Measurements from ENCODE around the gene CCR5AS.

The CCR5AS gene

DNA sequence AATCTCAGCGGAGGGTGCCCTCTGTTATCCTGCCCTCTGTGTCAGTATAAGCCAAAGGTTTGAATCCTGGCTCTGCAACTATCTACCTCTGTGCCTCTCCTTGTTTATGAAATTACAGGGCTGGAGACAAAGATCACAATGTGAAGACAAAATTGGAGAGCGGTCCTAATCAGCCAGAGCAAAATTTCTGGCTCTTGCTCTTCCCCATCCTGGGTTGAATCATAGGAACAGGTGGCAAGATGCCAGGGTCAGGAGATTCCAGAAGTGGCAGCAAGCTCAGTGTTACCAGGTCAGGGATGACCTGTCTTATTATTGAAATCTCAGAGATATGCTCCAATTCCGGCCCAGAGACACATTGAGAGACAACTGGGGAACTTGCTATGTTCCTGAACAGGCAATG, 55.2 kb downstream of the CCR5AS start:
- no peak overlapping the region for H3K27ac Mint-ChIP-seq
- Histone ChIP-seq H3K36me3 (ENCODE audit: insufficient read depth) (no peaks in the 10 kb centered on the region), H3K27ac (ENCODE audit: low read depth) (no peak overlapping the region), H3K4me1 (ENCODE audit: insufficient read depth) (peaks cover 4% of the 10 kb centered on the region; the same call in 1 of the 2 replicates), H3K27me3 (ENCODE audit: insufficient read depth) (no peaks in the 10 kb centered on the region), H3K79me2 (replicated peaks; ENCODE audit: insufficient read depth) (no peaks in the 10 kb centered on the region), H3K4me3 (no peak overlapping the region), H2AFZ (no peak overlapping the region), H4K20me1 (replicated peaks; ENCODE audit: insufficient read depth) (no peaks in the 10 kb centered on the region), H3K4me2 (no peak overlapping the region), H3K9me2 (ENCODE audit: insufficient read depth) (peaks cover 6% of the 10 kb centered on the region; the same call in 1 of the 2 replicates), H3F3A (replicated peaks; ENCODE audit: low read depth) (no peaks in the 10 kb centered on the region)
- H3K27me3 Mint-ChIP-seq (ENCODE audit: insufficient read depth, low read depth, poor library complexity), result peaks cover 4% of the 10 kb centered on the region
- H3K4me3 Mint-ChIP-seq, result no peak overlapping the region
- H3K4me1 Mint-ChIP-seq, result peaks cover 6% of the 10 kb centered on the region; the same call in 2 of the 3 replicates
- peaks cover 17% of the 10 kb centered on the region; the same call in 2 of the 3 replicates for H3K9me3 Mint-ChIP-seq
- TF ChIP-seq CREB1 (CRISPR knock-in tag; IDR thresholded peaks at IDR 0.05; ENCODE audit: low read depth) (no peak), JUNB (IDR thresholded peaks at IDR 0.05; ENCODE audit: unreplicated experiment) (no peak), POLR2AphosphoS5 (IDR thresholded peaks at IDR 0.05; ENCODE audit: low read depth) (no peak), NANOG (IDR thresholded peaks at IDR 0.05; ENCODE audit: borderline replicate concordance) (no peak), ZNF331 (CRISPR knock-in tag; IDR thresholded peaks at IDR 0.05; ENCODE audit: low read depth) (no peak), EZH2 (IDR thresholded peaks at IDR 0.05; ENCODE audit: low read depth, unreplicated experiment) (no peak), EZH2phosphoT487 (IDR thresholded peaks at IDR 0.05; ENCODE audit: unreplicated experiment) (no peak)
- TF ChIP-seq, protein P1, sequence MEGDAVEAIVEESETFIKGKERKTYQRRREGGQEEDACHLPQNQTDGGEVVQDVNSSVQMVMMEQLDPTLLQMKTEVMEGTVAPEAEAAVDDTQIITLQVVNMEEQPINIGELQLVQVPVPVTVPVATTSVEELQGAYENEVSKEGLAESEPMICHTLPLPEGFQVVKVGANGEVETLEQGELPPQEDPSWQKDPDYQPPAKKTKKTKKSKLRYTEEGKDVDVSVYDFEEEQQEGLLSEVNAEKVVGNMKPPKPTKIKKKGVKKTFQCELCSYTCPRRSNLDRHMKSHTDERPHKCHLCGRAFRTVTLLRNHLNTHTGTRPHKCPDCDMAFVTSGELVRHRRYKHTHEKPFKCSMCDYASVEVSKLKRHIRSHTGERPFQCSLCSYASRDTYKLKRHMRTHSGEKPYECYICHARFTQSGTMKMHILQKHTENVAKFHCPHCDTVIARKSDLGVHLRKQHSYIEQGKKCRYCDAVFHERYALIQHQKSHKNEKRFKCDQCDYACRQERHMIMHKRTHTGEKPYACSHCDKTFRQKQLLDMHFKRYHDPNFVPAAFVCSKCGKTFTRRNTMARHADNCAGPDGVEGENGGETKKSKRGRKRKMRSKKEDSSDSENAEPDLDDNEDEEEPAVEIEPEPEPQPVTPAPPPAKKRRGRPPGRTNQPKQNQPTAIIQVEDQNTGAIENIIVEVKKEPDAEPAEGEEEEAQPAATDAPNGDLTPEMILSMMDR (conservative IDR thresholded peaks at IDR 0.05; ENCODE audit: low read depth in 2 of 2), result no peak
- TF ChIP-seq, protein P2, sequence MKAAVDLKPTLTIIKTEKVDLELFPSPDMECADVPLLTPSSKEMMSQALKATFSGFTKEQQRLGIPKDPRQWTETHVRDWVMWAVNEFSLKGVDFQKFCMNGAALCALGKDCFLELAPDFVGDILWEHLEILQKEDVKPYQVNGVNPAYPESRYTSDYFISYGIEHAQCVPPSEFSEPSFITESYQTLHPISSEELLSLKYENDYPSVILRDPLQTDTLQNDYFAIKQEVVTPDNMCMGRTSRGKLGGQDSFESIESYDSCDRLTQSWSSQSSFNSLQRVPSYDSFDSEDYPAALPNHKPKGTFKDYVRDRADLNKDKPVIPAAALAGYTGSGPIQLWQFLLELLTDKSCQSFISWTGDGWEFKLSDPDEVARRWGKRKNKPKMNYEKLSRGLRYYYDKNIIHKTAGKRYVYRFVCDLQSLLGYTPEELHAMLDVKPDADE (IDR thresholded peaks at IDR 0.05), result no peak
- peaks cover 4% of the 10 kb centered on the region; the same call in 1 of the 3 replicates for H3K36me3 Mint-ChIP-seq (ENCODE audit: low read depth)
- DNase-seq (ENCODE audit: low spot score), result no peak
- ATAC-seq, result no peak

DNA sequence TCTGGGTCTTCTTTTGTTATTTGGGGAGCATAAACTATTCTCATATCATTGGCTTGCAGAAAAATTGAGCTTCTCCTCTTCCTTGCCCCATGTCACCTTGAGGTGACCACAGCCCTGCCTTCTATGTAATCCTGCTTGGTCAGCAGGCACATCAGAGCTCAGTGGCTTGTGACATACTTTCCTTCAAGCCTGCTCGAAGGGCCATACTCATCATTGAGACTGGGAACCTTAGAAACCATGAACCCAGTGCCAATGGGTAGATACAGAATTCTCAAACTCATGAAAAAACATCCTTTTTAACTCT, 56.7 kb downstream of the CCR5AS start:
- no peaks in the 10 kb centered on the region for H3K27me3 ChIP-seq (ENCODE audit: insufficient read depth)
- no peak overlapping the region for H3K4me3 Mint-ChIP-seq
- H3K9me2 ChIP-seq (ENCODE audit: insufficient read depth), result peaks cover 6% of the 10 kb centered on the region; the same call in 1 of the 2 replicates
- no peak for DNase-seq (ENCODE audit: low spot score)
- H3K4me3 ChIP-seq, result no peak overlapping the region
- peaks cover 6% of the 10 kb centered on the region; the same call in 2 of the 3 replicates for H3K4me1 Mint-ChIP-seq
- H3K36me3 Mint-ChIP-seq (ENCODE audit: low read depth), result peaks cover 4% of the 10 kb centered on the region; the same call in 1 of the 3 replicates
- no peaks in the 10 kb centered on the region for H3K36me3 ChIP-seq (ENCODE audit: insufficient read depth)
- ATAC-seq, result no peak
- H3K27ac Mint-ChIP-seq, result no peak overlapping the region
- peaks cover 4% of the 10 kb centered on the region for H3K27me3 Mint-ChIP-seq (ENCODE audit: insufficient read depth, low read depth, poor library complexity)
- no peaks in the 10 kb centered on the region for H4K20me1 ChIP-seq (replicated peaks; ENCODE audit: insufficient read depth)
- H3F3A ChIP-seq (replicated peaks; ENCODE audit: low read depth), result no peaks in the 10 kb centered on the region
- H3K4me2 ChIP-seq, result no peak overlapping the region
- H2AFZ ChIP-seq, result no peak overlapping the region
- H3K79me2 ChIP-seq (replicated peaks; ENCODE audit: insufficient read depth), result no peaks in the 10 kb centered on the region
- H3K9me3 Mint-ChIP-seq, result peaks cover 25% of the 10 kb centered on the region; the same call in 2 of the 3 replicates
- H3K4me1 ChIP-seq (ENCODE audit: insufficient read depth), result peaks cover 4% of the 10 kb centered on the region; the same call in 1 of the 2 replicates
- no peak overlapping the region for H3K27ac ChIP-seq (ENCODE audit: low read depth)
- TF ChIP-seq ZNF114 (CRISPR knock-in tag; IDR thresholded peaks at IDR 0.05), result no peak
- TF ChIP-seq ZNF331 (CRISPR knock-in tag; IDR thresholded peaks at IDR 0.05; ENCODE audit: low read depth), result no peak
- TF ChIP-seq, protein P2 (IDR thresholded peaks at IDR 0.05), result no peak
- TF ChIP-seq, protein P1 (conservative IDR thresholded peaks at IDR 0.05; ENCODE audit: low read depth in 2 of 2), result no peak
- no peak for TF ChIP-seq NANOG (IDR thresholded peaks at IDR 0.05; ENCODE audit: borderline replicate concordance)

Measured in GM23338 (cell line).